Measurements from ENCODE around the gene RPL27A.

RPL27A gene

DNA sequence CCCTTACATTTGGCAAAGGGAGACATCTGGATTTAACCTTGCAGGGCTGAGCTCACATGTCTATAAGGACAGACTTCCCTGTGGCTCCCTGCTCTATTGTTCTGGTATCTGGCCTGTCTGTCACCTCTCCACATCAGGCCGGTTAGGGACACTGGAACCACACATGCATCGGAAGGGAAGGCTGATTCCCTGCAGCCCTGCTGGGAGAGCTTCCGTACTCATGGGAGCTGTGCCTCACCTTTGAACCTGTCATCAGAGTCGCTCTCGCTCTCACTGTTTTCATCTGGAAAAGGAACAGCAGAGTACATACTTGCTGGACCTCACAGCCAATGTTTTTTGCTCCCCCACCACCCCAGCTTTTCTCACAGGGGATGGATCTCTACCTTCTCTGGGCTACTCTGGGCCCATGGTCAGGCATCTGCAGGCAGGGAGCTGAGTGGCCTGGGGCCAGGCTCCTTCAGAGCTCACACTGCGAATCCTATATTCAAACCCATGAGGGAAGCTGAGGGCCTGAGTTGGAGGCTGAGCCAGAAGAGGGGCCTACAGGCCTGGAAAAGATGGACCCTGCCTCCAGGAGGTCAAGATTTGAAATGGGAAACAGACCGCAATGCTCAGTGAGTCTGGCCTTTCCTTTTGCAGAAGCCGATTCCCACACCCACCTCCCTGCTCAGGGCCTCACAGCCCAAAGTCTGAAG lies 31.3 kb downstream of the RPL27A start:
- Histone ChIP-seq H2AFZ (ENCODE audit: low read depth, low read length) (no peak overlapping the region), H3K27ac (ENCODE audit: low read length) (no peak overlapping the region)

DNA sequence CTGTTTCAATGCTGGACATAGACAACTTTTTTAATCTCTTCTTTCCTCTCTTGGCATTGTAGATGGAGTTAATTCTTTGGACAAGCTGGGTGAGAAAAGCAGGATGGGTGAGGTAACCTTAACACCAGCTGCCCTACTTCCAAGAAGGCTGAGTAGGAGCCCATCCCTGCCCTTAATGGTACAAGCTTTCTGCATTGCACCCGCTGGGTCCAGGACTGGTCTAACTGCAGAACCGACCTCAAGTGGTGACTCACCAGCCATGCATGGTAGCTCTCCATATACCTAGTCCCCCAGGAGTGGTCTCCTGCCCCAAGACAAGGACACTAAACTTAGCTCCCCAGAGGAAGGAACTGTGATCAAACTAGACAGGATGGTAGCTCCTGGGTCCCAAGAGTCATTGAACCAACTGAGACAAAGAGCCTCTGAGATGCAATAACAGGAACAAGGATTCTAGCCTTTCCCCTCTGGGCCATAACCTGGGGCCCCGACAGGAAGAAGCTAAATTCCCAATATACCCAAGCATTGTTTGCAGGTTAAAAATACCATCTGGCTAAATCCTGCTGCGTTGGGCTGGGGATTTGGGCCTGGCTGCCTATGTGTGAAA lies 32.1 kb downstream of the RPL27A start:
- no peak overlapping the region for H3K27ac ChIP-seq (ENCODE audit: low read length)
- no peaks in the 10 kb centered on the region for H3K36me3 ChIP-seq (replicated peaks; ENCODE audit: low read depth, low read length)
- H3K79me2 ChIP-seq (ENCODE audit: low read length) = no peaks in the 10 kb centered on the region
- H4K20me1 ChIP-seq (ENCODE audit: insufficient read depth, low read length) = no peaks in the 10 kb centered on the region
- H3K4me3 ChIP-seq (ENCODE audit: low read length) = no peak overlapping the region
- peaks cover 17% of the 10 kb centered on the region for H3K4me1 ChIP-seq (ENCODE audit: low read length)
- H2AFZ ChIP-seq (ENCODE audit: low read depth, low read length) = no peak overlapping the region
- no peak overlapping the region for H3K4me2 ChIP-seq (ENCODE audit: low read length)
- no peak overlapping the region for H3K9ac ChIP-seq (ENCODE audit: low read length)
- TF ChIP-seq, protein P1, sequence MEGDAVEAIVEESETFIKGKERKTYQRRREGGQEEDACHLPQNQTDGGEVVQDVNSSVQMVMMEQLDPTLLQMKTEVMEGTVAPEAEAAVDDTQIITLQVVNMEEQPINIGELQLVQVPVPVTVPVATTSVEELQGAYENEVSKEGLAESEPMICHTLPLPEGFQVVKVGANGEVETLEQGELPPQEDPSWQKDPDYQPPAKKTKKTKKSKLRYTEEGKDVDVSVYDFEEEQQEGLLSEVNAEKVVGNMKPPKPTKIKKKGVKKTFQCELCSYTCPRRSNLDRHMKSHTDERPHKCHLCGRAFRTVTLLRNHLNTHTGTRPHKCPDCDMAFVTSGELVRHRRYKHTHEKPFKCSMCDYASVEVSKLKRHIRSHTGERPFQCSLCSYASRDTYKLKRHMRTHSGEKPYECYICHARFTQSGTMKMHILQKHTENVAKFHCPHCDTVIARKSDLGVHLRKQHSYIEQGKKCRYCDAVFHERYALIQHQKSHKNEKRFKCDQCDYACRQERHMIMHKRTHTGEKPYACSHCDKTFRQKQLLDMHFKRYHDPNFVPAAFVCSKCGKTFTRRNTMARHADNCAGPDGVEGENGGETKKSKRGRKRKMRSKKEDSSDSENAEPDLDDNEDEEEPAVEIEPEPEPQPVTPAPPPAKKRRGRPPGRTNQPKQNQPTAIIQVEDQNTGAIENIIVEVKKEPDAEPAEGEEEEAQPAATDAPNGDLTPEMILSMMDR (IDR thresholded peaks at IDR 0.05; ENCODE audit: low read depth, low read length) = no peak
- TF ChIP-seq EZH2phosphoT487 (IDR thresholded peaks at IDR 0.05; ENCODE audit: low read depth) = no peak
- H3K27me3 ChIP-seq (ENCODE audit: low read depth, low read length) = no peaks in the 10 kb centered on the region
- H3K9me3 ChIP-seq (ENCODE audit: insufficient read depth, low read length) = no peaks in the 10 kb centered on the region

More for the DNA sequence above, 31.3 kb downstream of the RPL27A start:
- no peak overlapping the region for H3K4me3 ChIP-seq (ENCODE audit: low read length)
- no peaks in the 10 kb centered on the region for H3K36me3 ChIP-seq (replicated peaks; ENCODE audit: low read depth, low read length)
- no peak overlapping the region for H3K4me2 ChIP-seq (ENCODE audit: low read length)
- no peak overlapping the region for H3K9ac ChIP-seq (ENCODE audit: low read length)
- H4K20me1 ChIP-seq (ENCODE audit: insufficient read depth, low read length) = no peaks in the 10 kb centered on the region
- TF ChIP-seq EZH2phosphoT487 (IDR thresholded peaks at IDR 0.05; ENCODE audit: low read depth) = no peak
- TF ChIP-seq, protein P1 (IDR thresholded peaks at IDR 0.05; ENCODE audit: low read depth, low read length) = no peak
- no peaks in the 10 kb centered on the region for H3K9me3 ChIP-seq (ENCODE audit: insufficient read depth, low read length)
- peaks cover 22% of the 10 kb centered on the region for H3K4me1 ChIP-seq (ENCODE audit: low read length)
- H3K27me3 ChIP-seq (ENCODE audit: low read depth, low read length) = no peaks in the 10 kb centered on the region
- H3K79me2 ChIP-seq (ENCODE audit: low read length) = no peaks in the 10 kb centered on the region

DNA sequence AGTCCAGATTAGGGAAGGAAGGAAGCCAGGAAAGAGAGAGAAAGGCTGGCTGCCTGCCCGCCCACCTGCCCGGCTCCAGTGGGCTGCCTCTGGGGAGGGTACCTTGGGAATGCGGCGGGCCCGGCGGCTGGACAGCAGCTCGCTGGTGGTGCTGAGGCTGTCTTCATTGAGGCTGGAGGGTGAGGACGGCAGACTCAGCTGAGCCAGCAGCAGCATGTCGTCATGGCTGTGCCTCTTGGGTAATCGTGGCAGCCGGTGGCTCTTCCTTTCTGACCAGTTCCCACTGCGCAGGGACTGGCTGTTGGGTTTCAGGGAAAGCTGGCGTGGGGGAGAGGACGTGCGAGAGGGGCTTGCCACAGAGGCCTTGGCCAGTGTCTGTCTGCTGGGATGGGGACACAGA lies 32.9 kb downstream of the RPL27A start:
- Histone ChIP-seq H4K20me1 (ENCODE audit: insufficient read depth, low read length) (no peaks in the 10 kb centered on the region), H2AFZ (ENCODE audit: low read depth, low read length) (no peak overlapping the region), H3K27ac (ENCODE audit: low read length) (no peak overlapping the region), H3K9me3 (ENCODE audit: insufficient read depth, low read length) (no peaks in the 10 kb centered on the region), H3K9ac (ENCODE audit: low read length) (no peak overlapping the region), H3K79me2 (ENCODE audit: low read length) (no peaks in the 10 kb centered on the region), H3K36me3 (replicated peaks; ENCODE audit: low read depth, low read length) (no peaks in the 10 kb centered on the region), H3K4me3 (ENCODE audit: low read length) (no peak overlapping the region), H3K4me1 (ENCODE audit: low read length) (peaks cover 17% of the 10 kb centered on the region), H3K27me3 (ENCODE audit: low read depth, low read length) (no peaks in the 10 kb centered on the region; the same call in 1 of the 2 replicates), H3K4me2 (ENCODE audit: low read length) (no peak overlapping the region)
- no peak for TF ChIP-seq EZH2phosphoT487 (IDR thresholded peaks at IDR 0.05; ENCODE audit: low read depth)
- TF ChIP-seq, protein P1 (IDR thresholded peaks at IDR 0.05; ENCODE audit: low read depth, low read length) = no peak

DNA sequence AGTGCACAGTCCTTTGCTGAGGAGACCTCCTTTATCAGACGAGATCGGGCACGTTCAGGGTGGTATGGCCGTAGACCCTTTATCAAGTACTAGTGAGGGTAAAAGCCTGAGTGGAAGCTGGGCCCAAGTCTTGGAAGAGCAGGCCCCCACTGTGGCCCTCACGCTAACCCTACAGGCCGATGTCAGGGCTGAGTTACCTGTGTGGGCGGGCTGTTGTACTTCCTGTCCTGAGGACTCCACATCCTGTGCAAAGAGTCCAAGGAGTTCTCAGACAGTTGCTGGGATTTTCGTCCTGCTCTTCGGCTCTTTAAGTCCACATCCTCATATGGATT lies 34.9 kb downstream of the RPL27A start:
- H3K9me3 ChIP-seq (ENCODE audit: insufficient read depth, low read length) = no peaks in the 10 kb centered on the region
- H3K27me3 ChIP-seq (ENCODE audit: low read depth, low read length) = peaks cover 4% of the 10 kb centered on the region; the same call in 1 of the 2 replicates
- no peak for TF ChIP-seq EZH2phosphoT487 (IDR thresholded peaks at IDR 0.05; ENCODE audit: low read depth)
- TF ChIP-seq, protein P1 (IDR thresholded peaks at IDR 0.05; ENCODE audit: low read depth, low read length) = no peak
- peak overlapping the region; percentile 31 for H3K4me2 ChIP-seq (ENCODE audit: low read length)
- no peak overlapping the region for H3K27ac ChIP-seq (ENCODE audit: low read length)
- peaks cover 17% of the 10 kb centered on the region for H3K4me1 ChIP-seq (ENCODE audit: low read length)
- H3K36me3 ChIP-seq (replicated peaks; ENCODE audit: low read depth, low read length) = no peaks in the 10 kb centered on the region
- no peaks in the 10 kb centered on the region for H3K79me2 ChIP-seq (ENCODE audit: low read length)
- no peak overlapping the region for H2AFZ ChIP-seq (ENCODE audit: low read depth, low read length)
- no peak overlapping the region for H3K4me3 ChIP-seq (ENCODE audit: low read length)
- no peaks in the 10 kb centered on the region for H4K20me1 ChIP-seq (ENCODE audit: insufficient read depth, low read length)
- no peak overlapping the region for H3K9ac ChIP-seq (ENCODE audit: low read length)

All from OCI-LY3 (cell line).